Measurements from ENCODE around the gene SLC26A9. TPM values are rescaled to one million over a fixed set of nuclear protein-coding genes. Genes with fewer than 3 reads are reported as not detected.
A peak's percentile ranks its signal among the peaks of the same experiment; 100 is the strongest.

Gene SLC26A9
- total RNA-seq, 1 donor from 2014 or later = not detected

- no peaks in the 10 kb centered on the region for H3K36me3 ChIP-seq (ENCODE audit: control insufficient read depth, insufficient read depth, low read length)
- FAIRE-seq (no peak), DNase-seq (ENCODE audit: low read depth) (no peak)
- H3K4me3 ChIP-seq (ENCODE audit: low read depth, low read length) = no peak overlapping the region
- TF ChIP-seq, protein P1, sequence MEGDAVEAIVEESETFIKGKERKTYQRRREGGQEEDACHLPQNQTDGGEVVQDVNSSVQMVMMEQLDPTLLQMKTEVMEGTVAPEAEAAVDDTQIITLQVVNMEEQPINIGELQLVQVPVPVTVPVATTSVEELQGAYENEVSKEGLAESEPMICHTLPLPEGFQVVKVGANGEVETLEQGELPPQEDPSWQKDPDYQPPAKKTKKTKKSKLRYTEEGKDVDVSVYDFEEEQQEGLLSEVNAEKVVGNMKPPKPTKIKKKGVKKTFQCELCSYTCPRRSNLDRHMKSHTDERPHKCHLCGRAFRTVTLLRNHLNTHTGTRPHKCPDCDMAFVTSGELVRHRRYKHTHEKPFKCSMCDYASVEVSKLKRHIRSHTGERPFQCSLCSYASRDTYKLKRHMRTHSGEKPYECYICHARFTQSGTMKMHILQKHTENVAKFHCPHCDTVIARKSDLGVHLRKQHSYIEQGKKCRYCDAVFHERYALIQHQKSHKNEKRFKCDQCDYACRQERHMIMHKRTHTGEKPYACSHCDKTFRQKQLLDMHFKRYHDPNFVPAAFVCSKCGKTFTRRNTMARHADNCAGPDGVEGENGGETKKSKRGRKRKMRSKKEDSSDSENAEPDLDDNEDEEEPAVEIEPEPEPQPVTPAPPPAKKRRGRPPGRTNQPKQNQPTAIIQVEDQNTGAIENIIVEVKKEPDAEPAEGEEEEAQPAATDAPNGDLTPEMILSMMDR (IDR thresholded peaks at IDR 0.05; ENCODE audit: insufficient read depth, low read length, severe bottlenecking) = no peak
- no peaks in the 10 kb centered on the region for H3K27me3 ChIP-seq (ENCODE audit: control insufficient read depth, insufficient read depth, low read length)
These were observed 22.0 kb upstream of the SLC26A9 start for GRCh38 chr1:205965036-205965884.

DNA sequence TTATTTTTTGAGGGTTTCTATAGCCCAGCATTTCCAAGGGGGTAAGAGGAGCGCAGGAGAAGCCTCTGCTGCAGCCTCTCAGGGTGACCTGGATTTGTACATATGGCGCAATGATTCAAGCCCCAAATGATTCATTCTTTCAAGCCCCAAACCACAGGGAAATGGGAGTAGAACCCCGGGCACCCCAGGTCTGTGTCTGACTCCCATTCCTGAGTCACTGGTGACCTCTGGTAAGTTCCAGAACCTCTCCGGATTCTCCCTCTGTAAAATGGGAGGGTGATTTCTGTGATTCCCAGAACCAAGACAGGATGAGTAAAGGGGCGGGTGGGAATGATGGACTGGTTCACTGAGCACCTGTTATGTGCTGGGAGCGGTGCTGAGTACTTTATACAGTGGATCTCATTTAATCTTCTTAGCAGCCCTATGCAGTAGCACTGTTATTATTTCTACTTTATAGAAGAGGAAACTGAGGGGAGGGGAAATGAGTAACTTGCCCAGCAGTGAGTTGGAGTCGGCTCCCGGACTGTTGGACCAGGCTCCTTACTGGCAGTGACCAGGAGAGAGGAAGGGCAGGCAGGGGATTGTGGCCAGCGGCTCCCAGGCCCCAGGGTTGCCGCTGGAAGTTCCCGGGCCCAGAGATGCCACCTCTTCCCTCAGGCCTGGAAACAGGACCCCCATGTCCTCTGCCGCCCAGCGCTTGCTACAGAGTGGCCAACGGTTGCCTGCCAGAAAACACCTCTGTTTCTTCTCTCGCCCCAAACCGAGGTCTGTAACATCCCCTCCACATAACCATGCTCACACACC is 20.3 kb upstream of the SLC26A9 start:
- Histone ChIP-seq H3K36me3 (ENCODE audit: control insufficient read depth, insufficient read depth, low read length) (no peaks in the 10 kb centered on the region), H3K4me3 (ENCODE audit: low read depth, low read length) (no peak overlapping the region), H3K27me3 (ENCODE audit: control insufficient read depth, insufficient read depth, low read length) (peaks cover 10% of the 10 kb centered on the region)
- peak; percentile 92 for DNase-seq (ENCODE audit: low read depth)
- no peak for FAIRE-seq
- TF ChIP-seq, protein P1 (IDR thresholded peaks at IDR 0.05; ENCODE audit: insufficient read depth, low read length, severe bottlenecking) = no peak

DNA sequence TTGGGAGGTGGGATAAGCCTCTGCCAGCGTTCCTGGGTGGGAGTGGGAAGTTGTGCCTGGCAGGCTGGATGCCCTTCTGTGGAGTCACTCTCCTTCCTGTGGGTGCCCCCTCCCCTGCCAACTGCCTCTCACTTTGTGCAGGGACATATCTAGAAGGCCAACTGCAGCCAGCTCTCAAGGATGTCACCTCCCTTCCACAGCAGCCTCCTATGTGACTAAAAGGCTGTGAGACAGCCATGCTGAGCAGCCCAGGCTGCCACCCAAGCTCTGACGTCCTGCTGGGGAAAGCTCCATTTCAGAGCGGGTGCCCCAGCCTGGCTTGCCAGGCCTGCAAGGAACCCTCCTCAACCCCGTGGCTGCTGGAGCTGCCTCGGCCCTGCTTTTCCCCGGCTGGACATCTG is 19.6 kb upstream of the SLC26A9 start:
- Histone ChIP-seq H3K36me3 (ENCODE audit: control insufficient read depth, insufficient read depth, low read length) (no peaks in the 10 kb centered on the region), H3K27me3 (ENCODE audit: control insufficient read depth, insufficient read depth, low read length) (peaks cover 12% of the 10 kb centered on the region), H3K4me3 (ENCODE audit: low read depth, low read length) (no peak overlapping the region)
- FAIRE-seq = no peak
- TF ChIP-seq, protein P1 (IDR thresholded peaks at IDR 0.05; ENCODE audit: insufficient read depth, low read length, severe bottlenecking) = no peak
- no peak for DNase-seq (ENCODE audit: low read depth)

- DNase-seq (ENCODE audit: low read depth) (peak; percentile 43), FAIRE-seq (no peak)
- no peaks in the 10 kb centered on the region for H3K36me3 ChIP-seq (ENCODE audit: control insufficient read depth, insufficient read depth, low read length)
- no peak overlapping the region for H3K4me3 ChIP-seq (ENCODE audit: low read depth, low read length)
- peaks cover 12% of the 10 kb centered on the region for H3K27me3 ChIP-seq (ENCODE audit: control insufficient read depth, insufficient read depth, low read length)
- TF ChIP-seq, protein P1 (IDR thresholded peaks at IDR 0.05; ENCODE audit: insufficient read depth, low read length, severe bottlenecking) = no peak
These were observed 18.9 kb upstream of the SLC26A9 start for GRCh38 chr1:205961991-205962820.

GRCh38 chr1:205961405-205961804 is 18.1 kb upstream of the SLC26A9 start:
- no peak for DNase-seq (ENCODE audit: low read depth)
- Histone ChIP-seq H3K36me3 (ENCODE audit: control insufficient read depth, insufficient read depth, low read length) (no peaks in the 10 kb centered on the region), H3K4me3 (ENCODE audit: low read depth, low read length) (no peak overlapping the region), H3K27me3 (ENCODE audit: control insufficient read depth, insufficient read depth, low read length) (peaks cover 20% of the 10 kb centered on the region)
- TF ChIP-seq, protein P1 (IDR thresholded peaks at IDR 0.05; ENCODE audit: insufficient read depth, low read length, severe bottlenecking) = no peak
- FAIRE-seq = no peak

All from bronchial epithelial cell (primary cell).